Hepatocyte (in vitro differentiated cells): Measurements from ENCODE around the gene PRDM5.

Experiments used
- CTCF ChIP-seq: fragments of 200-600 bp; sonication (generic); IDR thresholded peaks from 2 replicates; pipeline ENCODE4 v1.5.1; 2016; ENCODE audit warnings: antibody characterized with exemption, mild to moderate bottlenecking; ENCODE audit not compliant: poor library complexity
- EZH2 ChIP-seq: fragments of 200-600 bp; sonication (generic); IDR thresholded peaks from 2 replicates; pipeline ENCODE4 v1.6.1; 2016; ENCODE audit warnings: antibody characterized with exemption, mild to moderate bottlenecking, borderline replicate concordance

- TF ChIP-seq CTCF (no peak), EZH2 (no peak)
Observed at GRCh38 chr4:120753854-120754253, 168.7 kb downstream of the PRDM5 start.
